DMS 273 treated with DMSO at 0.1 percent for 48 hours (cell line): Measurements from ENCODE around the gene ADISSP.
"Not testable (repeated sequence)": the region's sequence is repeated elsewhere in the genome, so short reads cannot be mapped to it uniquely, and the experiment has no call there.

Experiments
- DNase-seq: peaks from one replicate; lab custom pipeline; 2025; lab: John Stamatoyannopoulos, UW

ADISSP gene

GRCh38 chr20:3797592-3798372, 30.2 kb upstream of the ADISSP start:
- DNase-seq: no peak

- no peak for DNase-seq
These were observed 29.6 kb upstream of the ADISSP start for GRCh38 chr20:3797226-3797545.

GRCh38 chr20:3796477-3797225, 29.1 kb upstream of the ADISSP start:
- no peak for DNase-seq

- DNase-seq: peak; percentile 94
These were observed 28.2 kb upstream of the ADISSP start, which contains the start of gene CDC25B for GRCh38 chr20:3795511-3796468. Gene CDC25B (plus strand): TSS chr20:3796310. CDS start chr20:3796532, 222 bp downstream.

GRCh38 chr20:3794701-3795420, 27.3 kb upstream of the ADISSP start:
- DNase-seq: no peak

GRCh38 chr20:3794168-3794567, 26.6 kb upstream of the ADISSP start:
- not testable (repeated sequence) for DNase-seq

- DNase-seq: not testable (repeated sequence)
These were observed 21.6 kb upstream of the ADISSP start for GRCh38 chr20:3789201-3789600.

- DNase-seq: no peak
These were observed 21.2 kb upstream of the ADISSP start for GRCh38 chr20:3788685-3789155.

- DNase-seq: no peak
These were observed 19.9 kb upstream of the ADISSP start for GRCh38 chr20:3787324-3788014.

- peak; percentile 67 for DNase-seq
These were observed 19.2 kb upstream of the ADISSP start, which contains the start of gene CENPB for GRCh38 chr20:3786665-3787323. Gene CENPB (minus strand): TSS chr20:3786740. CDS start chr20:3786483, 257 bp downstream.

- peak; percentile 4 for DNase-seq
These were observed 18.6 kb upstream of the ADISSP start for GRCh38 chr20:3786126-3786484.

GRCh38 chr20:3785240-3786125, 17.9 kb upstream of the ADISSP start:
- DNase-seq: no peak

- no peak for DNase-seq
These were observed 17.3 kb upstream of the ADISSP start for GRCh38 chr20:3784863-3785239.

GRCh38 chr20:3784216-3784853, 16.8 kb upstream of the ADISSP start:
- no peak for DNase-seq

- no peak for DNase-seq
These were observed 16.1 kb upstream of the ADISSP start for GRCh38 chr20:3783511-3784195.

GRCh38 chr20:3783068-3783489, 15.5 kb upstream of the ADISSP start:
- DNase-seq: no peak

GRCh38 chr20:3782597-3782996, 15.0 kb upstream of the ADISSP start:
- no peak for DNase-seq
